Stimulated activated CD4-positive, alpha-beta T cell treated with anti-CD3 and anti-CD28 coated beads, Interleukin-12 subunit alpha, Interleukin-12 subunit beta, amount 100 ng/mL, for 48 hours (primary cell): ENCODE measurements around the gene HECA.
"Not testable (repeated sequence)": the region's sequence is repeated elsewhere in the genome, so short reads cannot be mapped to it uniquely, and the experiment has no call there.

Experiments used
- DNase-seq, 3 donors: peaks; one replicate each; pipeline ENCODE4 v3.0.0-alpha.2; 2020; ENCODE audit warnings: low read depth in 2 of 3, low spot score in 1 of 3

The HECA gene

GRCh38 chr6:139135578-139136545 lies 982 bp downstream of the HECA start:
- peak in 1 of 3 donors; percentile 54 for DNase-seq

GRCh38 chr6:139137706-139138105 lies 2.8 kb downstream of the HECA start:
- DNase-seq: no peak

- not testable (repeated sequence) for DNase-seq
Measured at GRCh38 chr6:139140854-139141253, 6.0 kb downstream of the HECA start.

DNA sequence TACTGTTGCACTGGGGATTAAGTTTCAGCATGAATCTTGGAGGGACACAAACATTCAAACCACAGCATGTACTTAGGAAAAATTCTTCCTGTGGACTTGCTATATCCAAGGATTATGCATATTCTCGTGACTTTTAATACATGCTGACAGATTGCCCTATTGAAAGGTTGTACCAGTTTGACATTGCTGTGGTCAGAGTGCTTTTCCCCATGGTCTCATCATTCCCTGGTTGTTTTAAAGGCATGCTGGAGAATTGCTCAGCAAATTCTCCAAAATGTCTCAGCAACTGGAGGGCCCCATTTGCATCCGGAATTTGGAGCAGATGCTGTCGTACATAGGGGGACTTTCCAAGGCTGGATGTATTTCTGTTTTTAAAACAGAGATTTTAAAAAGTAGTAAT lies 7.4 kb downstream of the HECA start:
- DNase-seq: no peak

- DNase-seq: no peak
Measured at GRCh38 chr6:139143111-139143510, 8.2 kb downstream of the HECA start.

- peak in 2 of 3 donors; percentile 48 to 54 for DNase-seq
Measured at GRCh38 chr6:139144490-139145085, 9.7 kb downstream of the HECA start.

- no peak for DNase-seq
Measured at GRCh38 chr6:139145661-139146060, 10.8 kb downstream of the HECA start.

DNA sequence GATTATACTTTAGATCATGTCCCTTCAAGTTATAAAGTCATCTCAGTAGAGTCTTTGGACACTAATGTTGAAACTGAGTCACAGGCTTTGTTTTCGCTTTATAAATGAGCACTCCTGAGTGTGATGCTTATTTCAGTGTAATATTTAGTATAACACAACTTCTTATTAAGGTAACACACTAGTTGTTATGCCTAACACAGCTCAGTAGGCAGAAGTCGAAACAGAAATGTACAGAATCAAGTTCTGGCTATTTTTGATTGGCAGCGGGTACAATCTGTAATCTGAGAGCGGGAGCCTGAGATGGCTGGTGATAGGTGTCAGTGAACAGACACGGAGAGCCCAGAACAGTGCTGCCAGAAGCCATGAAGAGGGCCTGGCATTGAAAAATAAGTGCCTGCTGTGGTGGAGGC lies 11.4 kb downstream of the HECA start:
- DNase-seq: no peak

DNA sequence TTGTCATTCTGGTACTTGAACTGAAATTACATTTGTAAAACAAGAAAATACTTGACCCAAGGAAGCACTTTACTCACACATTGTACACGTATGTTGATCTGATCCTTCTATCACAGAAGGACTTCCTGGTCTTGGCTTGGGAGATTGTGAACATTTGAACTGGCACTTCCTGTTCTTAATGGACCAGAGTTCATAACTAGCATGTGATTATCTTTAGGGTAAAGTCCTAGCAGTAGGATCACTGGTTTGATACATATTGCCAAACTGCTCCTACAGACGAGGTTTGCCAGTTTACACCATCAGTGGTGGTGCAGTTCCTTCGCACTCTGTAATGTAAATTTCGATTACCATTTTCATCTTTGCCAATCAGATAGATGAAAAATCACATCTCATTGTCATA lies 12.7 kb downstream of the HECA start:
- no peak for DNase-seq

DNA sequence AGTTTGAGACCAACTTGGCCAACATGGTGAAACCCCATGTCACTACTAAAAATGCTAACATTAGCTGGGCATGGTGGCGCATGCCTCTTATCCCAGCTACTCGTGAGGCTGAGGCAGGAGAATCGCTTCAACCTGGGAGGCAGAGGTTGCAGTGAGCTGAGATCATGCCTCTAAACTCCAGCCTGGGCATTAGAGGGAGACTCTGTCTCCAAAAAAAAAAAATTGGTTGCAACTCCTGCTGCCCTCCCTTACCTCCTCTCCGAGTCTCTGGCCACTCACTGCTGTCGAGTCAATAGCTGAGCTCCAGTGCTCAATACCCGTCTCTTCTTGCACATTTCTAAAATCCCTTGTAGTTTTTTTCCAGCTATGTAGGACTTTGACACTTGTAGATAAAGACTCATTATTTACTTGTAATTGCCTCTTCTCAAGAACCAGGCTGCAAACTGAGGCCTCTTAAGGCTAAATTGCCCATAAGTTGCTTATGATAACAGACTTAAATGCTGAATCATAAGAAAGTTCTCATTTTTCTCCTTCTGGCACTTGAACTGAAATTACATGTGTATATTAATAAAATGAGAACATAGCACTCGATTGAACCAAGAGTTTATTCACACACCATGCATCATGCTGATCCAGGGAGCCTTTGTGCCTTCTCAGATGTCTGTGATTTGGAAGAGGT lies 13.8 kb downstream of the HECA start:
- DNase-seq: no peak

DNA sequence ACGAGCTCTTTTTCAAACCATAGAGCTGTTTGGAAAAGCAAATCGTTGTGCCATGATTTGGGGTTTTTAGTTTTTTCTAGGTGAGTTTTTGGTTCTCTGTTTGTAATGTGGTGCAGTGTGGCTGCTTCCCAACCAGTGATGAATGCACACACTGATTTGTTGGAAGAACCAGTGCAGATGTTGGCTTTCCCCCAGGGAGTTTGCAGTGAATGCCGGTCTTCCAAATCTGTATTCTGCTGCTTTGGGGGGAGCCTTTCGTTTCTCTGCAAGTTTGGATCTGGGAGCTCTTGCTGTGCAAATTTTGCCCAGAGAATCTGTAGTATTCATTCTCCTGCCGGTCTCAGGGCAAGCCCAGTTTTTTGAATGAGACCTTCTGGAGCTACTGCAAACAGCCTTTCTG lies 14.5 kb downstream of the HECA start:
- no peak for DNase-seq

GRCh38 chr6:139150920-139151319 lies 16.0 kb downstream of the HECA start:
- DNase-seq: no peak

- DNase-seq: no peak
Measured at GRCh38 chr6:139151425-139152087, 16.7 kb downstream of the HECA start.

DNA sequence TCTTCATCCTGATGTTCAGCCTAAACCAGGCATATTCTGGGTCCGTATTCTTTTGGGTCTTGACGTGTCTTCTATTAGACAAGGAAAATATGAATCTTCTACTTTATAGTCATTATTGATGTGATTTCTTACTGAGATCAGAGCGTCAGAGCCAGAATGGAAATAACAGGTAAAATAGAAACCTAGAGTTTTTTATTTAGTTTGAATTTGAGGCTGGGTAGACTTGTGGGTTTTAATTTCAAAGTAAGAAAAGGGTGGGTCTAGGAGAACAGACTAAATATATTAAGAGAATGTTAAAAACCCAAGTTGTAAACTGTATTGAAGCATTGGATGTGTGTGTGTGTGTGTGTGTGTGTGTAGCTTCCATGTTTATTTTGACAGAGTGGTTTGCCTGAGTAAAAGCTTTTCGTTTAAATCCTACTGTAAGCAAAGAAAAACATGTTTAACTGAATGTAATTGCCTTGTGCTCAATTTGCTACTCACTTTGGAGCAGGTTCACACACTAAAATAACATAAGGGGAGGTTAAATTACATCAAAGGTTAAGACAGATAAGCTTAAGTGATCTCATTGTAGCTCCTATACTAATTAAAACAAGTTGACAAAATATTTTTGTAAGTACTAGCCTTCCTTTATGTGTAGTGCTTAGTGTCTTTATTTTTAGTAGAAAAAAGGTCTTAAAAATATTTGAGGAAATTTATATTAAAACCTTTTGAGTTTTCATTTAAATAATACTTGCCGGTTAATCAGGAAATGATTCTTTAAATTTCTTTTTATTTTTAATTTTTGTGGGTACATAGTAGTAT lies 17.4 kb downstream of the HECA start:
- no peak for DNase-seq

GRCh38 chr6:139152892-139153271 lies 18.0 kb downstream of the HECA start:
- DNase-seq: no peak

DNA sequence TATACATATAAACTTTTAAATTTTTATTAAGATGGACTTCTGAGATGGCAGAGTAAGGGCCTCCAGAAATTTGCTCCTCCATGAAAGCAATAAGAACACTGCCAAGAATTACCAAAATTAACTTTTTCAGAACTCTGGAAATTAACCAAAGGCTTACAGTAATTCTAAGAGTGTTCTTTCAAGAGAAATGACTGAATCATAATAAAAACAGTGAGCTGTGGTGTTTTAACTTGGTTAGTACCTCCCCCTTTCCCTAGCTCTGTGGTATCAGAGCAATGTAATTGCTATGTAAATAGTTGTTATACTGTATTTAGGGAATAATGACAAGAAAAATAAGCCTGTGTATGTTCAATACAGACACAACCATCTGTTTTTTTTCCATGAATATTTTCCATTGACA lies 19.0 kb downstream of the HECA start:
- no peak for DNase-seq

- no peak for DNase-seq
Measured at GRCh38 chr6:139154881-139155547, 20.1 kb downstream of the HECA start.

DNA sequence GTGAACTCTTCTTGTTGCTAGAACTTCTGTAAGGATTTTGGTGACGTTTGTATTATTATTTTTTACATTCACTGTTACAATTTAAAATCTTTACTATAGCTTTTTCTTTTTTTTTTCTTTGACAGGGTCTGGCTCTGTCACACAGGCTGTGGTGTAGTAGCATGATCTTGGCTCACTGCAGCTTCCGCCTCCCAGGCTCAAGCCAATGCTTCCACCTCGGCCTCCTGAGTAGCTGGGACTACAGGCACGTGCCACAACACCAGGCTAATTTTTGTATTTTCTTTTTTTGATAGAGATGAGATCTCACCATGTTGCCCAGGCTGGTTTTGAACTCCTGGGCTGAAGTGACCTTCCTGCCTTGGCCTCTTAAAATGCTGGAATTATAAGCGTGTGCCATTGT lies 21.2 kb downstream of the HECA start:
- no peak for DNase-seq

- DNase-seq: no peak
Measured at GRCh38 chr6:139156551-139156950, 21.7 kb downstream of the HECA start.

GRCh38 chr6:139157086-139157485 lies 22.2 kb downstream of the HECA start:
- DNase-seq: not testable (repeated sequence)
